ENCODE measurements around the gene GMCL1. TPM values are rescaled to one million over a fixed set of nuclear protein-coding genes. Genes with fewer than 3 reads are reported as not detected.

The GMCL1 gene
- total and polyA plus RNA-seq, 2 experiments from 2014 or later = 27.0 to 27.3 TPM

DNA sequence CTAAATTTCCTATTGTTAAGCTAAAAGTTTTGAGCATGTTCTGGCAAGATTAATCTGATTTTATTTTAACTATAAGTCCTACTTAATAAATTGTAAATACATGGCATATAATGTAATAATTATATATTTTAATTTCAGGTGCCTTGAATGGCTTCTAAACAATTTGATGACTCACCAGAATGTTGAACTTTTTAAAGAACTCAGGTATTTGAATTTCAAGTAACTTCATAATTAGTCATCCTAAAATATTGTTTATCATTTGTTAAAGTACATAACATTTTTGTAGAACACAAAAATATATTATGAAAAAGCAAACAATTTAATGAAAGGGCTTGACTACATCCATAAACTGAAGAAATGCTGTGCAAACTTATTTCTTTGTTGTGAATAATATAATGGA lies 14.5 kb downstream of the GMCL1 start:
- H3K4me3 ChIP-seq = no peak overlapping the region
- no peak overlapping the region for H3K27ac ChIP-seq (ENCODE audit: low read depth)
- peaks cover under 1% of the 10 kb centered on the region for H3K27me3 Mint-ChIP-seq (ENCODE audit: insufficient read depth, low read depth, poor library complexity)
- no peak overlapping the region for H2AFZ ChIP-seq
- no peak overlapping the region for H3K27ac Mint-ChIP-seq
- H3K79me2 ChIP-seq (replicated peaks; ENCODE audit: insufficient read depth) = no peaks in the 10 kb centered on the region
- H3K4me3 Mint-ChIP-seq = no peak overlapping the region
- no peaks in the 10 kb centered on the region for H3K9me2 ChIP-seq (ENCODE audit: insufficient read depth)
- H3K27me3 ChIP-seq (ENCODE audit: insufficient read depth) = no peaks in the 10 kb centered on the region
- peaks cover 40% of the 10 kb centered on the region for H3K36me3 Mint-ChIP-seq (ENCODE audit: low read depth)
- ATAC-seq (no peak), DNase-seq (ENCODE audit: low spot score) (no peak)
- no peaks in the 10 kb centered on the region for H3K4me1 ChIP-seq (ENCODE audit: insufficient read depth)
- H3F3A ChIP-seq (replicated peaks; ENCODE audit: low read depth) = peaks cover 4% of the 10 kb centered on the region; the same call in 1 of the 2 replicates
- no peak overlapping the region for H3K4me2 ChIP-seq
- H4K20me1 ChIP-seq (replicated peaks; ENCODE audit: insufficient read depth) = 0 out of 2 replicates have a peak, but pooled peaks cover 2% of the 10 kb centered on the region
- no peak for TF ChIP-seq POLR2AphosphoS5 (IDR thresholded peaks at IDR 0.05; ENCODE audit: low read depth)
- TF ChIP-seq, protein P1, sequence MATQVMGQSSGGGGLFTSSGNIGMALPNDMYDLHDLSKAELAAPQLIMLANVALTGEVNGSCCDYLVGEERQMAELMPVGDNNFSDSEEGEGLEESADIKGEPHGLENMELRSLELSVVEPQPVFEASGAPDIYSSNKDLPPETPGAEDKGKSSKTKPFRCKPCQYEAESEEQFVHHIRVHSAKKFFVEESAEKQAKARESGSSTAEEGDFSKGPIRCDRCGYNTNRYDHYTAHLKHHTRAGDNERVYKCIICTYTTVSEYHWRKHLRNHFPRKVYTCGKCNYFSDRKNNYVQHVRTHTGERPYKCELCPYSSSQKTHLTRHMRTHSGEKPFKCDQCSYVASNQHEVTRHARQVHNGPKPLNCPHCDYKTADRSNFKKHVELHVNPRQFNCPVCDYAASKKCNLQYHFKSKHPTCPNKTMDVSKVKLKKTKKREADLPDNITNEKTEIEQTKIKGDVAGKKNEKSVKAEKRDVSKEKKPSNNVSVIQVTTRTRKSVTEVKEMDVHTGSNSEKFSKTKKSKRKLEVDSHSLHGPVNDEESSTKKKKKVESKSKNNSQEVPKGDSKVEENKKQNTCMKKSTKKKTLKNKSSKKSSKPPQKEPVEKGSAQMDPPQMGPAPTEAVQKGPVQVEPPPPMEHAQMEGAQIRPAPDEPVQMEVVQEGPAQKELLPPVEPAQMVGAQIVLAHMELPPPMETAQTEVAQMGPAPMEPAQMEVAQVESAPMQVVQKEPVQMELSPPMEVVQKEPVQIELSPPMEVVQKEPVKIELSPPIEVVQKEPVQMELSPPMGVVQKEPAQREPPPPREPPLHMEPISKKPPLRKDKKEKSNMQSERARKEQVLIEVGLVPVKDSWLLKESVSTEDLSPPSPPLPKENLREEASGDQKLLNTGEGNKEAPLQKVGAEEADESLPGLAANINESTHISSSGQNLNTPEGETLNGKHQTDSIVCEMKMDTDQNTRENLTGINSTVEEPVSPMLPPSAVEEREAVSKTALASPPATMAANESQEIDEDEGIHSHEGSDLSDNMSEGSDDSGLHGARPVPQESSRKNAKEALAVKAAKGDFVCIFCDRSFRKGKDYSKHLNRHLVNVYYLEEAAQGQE (IDR thresholded peaks at IDR 0.05; ENCODE audit: unreplicated experiment) = no peak
- no peak for TF ChIP-seq EZH2phosphoT487 (IDR thresholded peaks at IDR 0.05; ENCODE audit: unreplicated experiment)
- TF ChIP-seq, protein P2, sequence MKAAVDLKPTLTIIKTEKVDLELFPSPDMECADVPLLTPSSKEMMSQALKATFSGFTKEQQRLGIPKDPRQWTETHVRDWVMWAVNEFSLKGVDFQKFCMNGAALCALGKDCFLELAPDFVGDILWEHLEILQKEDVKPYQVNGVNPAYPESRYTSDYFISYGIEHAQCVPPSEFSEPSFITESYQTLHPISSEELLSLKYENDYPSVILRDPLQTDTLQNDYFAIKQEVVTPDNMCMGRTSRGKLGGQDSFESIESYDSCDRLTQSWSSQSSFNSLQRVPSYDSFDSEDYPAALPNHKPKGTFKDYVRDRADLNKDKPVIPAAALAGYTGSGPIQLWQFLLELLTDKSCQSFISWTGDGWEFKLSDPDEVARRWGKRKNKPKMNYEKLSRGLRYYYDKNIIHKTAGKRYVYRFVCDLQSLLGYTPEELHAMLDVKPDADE (IDR thresholded peaks at IDR 0.05) = no peak
- TF ChIP-seq EZH2 (IDR thresholded peaks at IDR 0.05; ENCODE audit: low read depth, unreplicated experiment) = no peak
- TF ChIP-seq, protein P3, sequence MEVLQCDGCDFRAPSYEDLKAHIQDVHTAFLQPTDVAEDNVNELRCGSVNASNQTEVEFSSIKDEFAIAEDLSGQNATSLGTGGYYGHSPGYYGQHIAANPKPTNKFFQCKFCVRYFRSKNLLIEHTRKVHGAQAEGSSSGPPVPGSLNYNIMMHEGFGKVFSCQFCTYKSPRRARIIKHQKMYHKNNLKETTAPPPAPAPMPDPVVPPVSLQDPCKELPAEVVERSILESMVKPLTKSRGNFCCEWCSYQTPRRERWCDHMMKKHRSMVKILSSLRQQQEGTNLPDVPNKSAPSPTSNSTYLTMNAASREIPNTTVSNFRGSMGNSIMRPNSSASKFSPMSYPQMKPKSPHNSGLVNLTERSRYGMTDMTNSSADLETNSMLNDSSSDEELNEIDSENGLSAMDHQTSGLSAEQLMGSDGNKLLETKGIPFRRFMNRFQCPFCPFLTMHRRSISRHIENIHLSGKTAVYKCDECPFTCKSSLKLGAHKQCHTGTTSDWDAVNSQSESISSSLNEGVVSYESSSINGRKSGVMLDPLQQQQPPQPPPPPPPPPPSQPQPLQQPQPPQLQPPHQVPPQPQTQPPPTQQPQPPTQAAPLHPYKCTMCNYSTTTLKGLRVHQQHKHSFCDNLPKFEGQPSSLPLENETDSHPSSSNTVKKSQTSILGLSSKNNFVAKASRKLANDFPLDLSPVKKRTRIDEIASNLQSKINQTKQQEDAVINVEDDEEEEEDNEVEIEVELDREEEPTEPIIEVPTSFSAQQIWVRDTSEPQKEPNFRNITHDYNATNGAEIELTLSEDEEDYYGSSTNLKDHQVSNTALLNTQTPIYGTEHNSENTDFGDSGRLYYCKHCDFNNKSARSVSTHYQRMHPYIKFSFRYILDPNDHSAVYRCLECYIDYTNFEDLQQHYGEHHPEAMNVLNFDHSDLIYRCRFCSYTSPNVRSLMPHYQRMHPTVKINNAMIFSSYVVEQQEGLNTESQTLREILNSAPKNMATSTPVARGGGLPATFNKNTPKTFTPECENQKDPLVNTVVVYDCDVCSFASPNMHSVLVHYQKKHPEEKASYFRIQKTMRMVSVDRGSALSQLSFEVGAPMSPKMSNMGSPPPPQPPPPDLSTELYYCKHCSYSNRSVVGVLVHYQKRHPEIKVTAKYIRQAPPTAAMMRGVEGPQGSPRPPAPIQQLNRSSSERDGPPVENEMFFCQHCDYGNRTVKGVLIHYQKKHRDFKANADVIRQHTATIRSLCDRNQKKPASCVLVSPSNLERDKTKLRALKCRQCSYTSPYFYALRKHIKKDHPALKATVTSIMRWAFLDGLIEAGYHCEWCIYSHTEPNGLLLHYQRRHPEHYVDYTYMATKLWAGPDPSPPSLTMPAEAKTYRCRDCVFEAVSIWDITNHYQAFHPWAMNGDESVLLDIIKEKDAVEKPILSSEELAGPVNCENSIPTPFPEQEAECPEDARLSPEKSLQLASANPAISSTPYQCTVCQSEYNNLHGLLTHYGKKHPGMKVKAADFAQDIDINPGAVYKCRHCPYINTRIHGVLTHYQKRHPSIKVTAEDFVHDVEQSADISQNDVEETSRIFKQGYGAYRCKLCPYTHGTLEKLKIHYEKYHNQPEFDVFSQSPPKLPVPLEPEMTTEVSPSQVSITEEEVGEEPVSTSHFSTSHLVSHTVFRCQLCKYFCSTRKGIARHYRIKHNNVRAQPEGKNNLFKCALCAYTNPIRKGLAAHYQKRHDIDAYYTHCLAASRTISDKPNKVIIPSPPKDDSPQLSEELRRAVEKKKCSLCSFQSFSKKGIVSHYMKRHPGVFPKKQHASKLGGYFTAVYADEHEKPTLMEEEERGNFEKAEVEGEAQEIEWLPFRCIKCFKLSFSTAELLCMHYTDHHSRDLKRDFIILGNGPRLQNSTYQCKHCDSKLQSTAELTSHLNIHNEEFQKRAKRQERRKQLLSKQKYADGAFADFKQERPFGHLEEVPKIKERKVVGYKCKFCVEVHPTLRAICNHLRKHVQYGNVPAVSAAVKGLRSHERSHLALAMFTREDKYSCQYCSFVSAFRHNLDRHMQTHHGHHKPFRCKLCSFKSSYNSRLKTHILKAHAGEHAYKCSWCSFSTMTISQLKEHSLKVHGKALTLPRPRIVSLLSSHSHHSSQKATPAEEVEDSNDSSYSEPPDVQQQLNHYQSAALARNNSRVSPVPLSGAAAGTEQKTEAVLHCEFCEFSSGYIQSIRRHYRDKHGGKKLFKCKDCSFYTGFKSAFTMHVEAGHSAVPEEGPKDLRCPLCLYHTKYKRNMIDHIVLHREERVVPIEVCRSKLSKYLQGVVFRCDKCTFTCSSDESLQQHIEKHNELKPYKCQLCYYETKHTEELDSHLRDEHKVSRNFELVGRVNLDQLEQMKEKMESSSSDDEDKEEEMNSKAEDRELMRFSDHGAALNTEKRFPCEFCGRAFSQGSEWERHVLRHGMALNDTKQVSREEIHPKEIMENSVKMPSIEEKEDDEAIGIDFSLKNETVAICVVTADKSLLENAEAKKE (CRISPR knock-in tag; IDR thresholded peaks at IDR 0.05) = no peak
- TF ChIP-seq CREB1 (CRISPR knock-in tag; IDR thresholded peaks at IDR 0.05; ENCODE audit: low read depth) = no peak
- TF ChIP-seq, protein P4, sequence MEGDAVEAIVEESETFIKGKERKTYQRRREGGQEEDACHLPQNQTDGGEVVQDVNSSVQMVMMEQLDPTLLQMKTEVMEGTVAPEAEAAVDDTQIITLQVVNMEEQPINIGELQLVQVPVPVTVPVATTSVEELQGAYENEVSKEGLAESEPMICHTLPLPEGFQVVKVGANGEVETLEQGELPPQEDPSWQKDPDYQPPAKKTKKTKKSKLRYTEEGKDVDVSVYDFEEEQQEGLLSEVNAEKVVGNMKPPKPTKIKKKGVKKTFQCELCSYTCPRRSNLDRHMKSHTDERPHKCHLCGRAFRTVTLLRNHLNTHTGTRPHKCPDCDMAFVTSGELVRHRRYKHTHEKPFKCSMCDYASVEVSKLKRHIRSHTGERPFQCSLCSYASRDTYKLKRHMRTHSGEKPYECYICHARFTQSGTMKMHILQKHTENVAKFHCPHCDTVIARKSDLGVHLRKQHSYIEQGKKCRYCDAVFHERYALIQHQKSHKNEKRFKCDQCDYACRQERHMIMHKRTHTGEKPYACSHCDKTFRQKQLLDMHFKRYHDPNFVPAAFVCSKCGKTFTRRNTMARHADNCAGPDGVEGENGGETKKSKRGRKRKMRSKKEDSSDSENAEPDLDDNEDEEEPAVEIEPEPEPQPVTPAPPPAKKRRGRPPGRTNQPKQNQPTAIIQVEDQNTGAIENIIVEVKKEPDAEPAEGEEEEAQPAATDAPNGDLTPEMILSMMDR (conservative IDR thresholded peaks at IDR 0.05; ENCODE audit: low read depth in 2 of 2) = no peak
- no peak for TF ChIP-seq NANOG (IDR thresholded peaks at IDR 0.05; ENCODE audit: borderline replicate concordance)
- TF ChIP-seq STAT1 (IDR thresholded peaks at IDR 0.05; ENCODE audit: unreplicated experiment) = no peak
- H3K9me3 Mint-ChIP-seq = no peaks in the 10 kb centered on the region
- peaks cover 24% of the 10 kb centered on the region; the same call in 1 of the 2 replicates for H3K36me3 ChIP-seq (ENCODE audit: insufficient read depth)
- H3K4me1 Mint-ChIP-seq = no peaks in the 10 kb centered on the region

Measured in GM23338 (cell line).